Uterus (tissue), 2 donors: ENCODE measurements around the gene SBNO1.
"Not testable (repeated sequence)": the region's sequence is repeated elsewhere in the genome, so short reads cannot be mapped to it uniquely, and the experiment has no call there.

Experiments used
- POLR2A ChIP-seq, 2 donors: fragments of 450-650 bp; IDR thresholded peaks; one replicate each; pipeline ENCODE4 v1.6.1; 2016; ENCODE audit warnings: antibody characterized with exemption in 2 of 2, mild to moderate bottlenecking in 1 of 2, moderate library complexity in 1 of 2
- TF ChIP-seq, protein P1 (sequence below), 4 experiments: fragments of 200-600 bp in 2 of 4; fragments of 450-650 bp in 2 of 4; sonication (generic) in 2 of 4; IDR thresholded peaks; one replicate each; pipeline ENCODE4 v1.5.1; 2016 to 2019; ENCODE audit warnings: antibody characterized with exemption in 4 of 4, mild to moderate bottlenecking in 2 of 4, moderate library complexity in 1 of 4

DNA sequence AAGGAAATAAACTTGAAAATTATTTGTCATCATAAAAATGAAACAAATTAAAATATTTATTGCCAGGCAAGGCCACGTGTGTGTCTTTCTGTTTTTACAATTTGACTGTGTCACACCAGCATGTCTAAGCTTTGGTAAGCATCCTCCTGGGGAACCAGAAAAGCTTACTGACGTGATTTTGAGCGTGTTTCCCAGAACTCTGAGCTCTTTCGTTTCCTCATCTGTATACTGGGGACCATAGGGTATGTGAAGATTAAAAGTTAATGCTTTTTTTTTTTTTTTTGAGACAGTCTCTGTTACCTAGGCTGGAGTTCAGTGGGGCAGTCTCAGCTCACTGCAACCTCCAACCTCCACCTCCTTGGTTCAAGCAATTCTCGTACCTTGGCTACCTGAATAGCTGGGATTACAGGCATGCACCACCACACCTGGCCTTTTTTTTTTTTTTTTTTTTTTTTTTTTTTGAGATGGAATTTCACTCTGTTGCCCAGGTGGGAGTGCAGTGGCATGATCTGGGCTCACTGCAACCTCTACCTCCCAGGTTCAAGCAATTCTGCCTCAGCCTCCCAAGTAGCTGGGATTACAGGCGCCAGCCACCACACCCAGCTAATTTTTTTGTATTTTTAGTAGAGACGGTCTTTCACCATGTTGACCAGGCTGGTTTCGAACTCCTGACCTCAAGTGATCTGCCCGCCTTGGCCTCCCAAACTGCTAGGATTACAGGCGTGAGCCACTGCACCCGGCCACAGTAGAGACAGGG, 44.8 kb upstream of the SBNO1 start:
- TF ChIP-seq, protein P1, sequence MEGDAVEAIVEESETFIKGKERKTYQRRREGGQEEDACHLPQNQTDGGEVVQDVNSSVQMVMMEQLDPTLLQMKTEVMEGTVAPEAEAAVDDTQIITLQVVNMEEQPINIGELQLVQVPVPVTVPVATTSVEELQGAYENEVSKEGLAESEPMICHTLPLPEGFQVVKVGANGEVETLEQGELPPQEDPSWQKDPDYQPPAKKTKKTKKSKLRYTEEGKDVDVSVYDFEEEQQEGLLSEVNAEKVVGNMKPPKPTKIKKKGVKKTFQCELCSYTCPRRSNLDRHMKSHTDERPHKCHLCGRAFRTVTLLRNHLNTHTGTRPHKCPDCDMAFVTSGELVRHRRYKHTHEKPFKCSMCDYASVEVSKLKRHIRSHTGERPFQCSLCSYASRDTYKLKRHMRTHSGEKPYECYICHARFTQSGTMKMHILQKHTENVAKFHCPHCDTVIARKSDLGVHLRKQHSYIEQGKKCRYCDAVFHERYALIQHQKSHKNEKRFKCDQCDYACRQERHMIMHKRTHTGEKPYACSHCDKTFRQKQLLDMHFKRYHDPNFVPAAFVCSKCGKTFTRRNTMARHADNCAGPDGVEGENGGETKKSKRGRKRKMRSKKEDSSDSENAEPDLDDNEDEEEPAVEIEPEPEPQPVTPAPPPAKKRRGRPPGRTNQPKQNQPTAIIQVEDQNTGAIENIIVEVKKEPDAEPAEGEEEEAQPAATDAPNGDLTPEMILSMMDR (IDR thresholded peaks at IDR 0.05): not testable (repeated sequence)
- TF ChIP-seq POLR2A (IDR thresholded peaks at IDR 0.05): not testable (repeated sequence)
